ENCODE measurements around the gene CDKN2AIP. TPM values are rescaled to one million over a fixed set of nuclear protein-coding genes. Genes with fewer than 3 reads are reported as not detected.

CDKN2AIP gene, protein sequence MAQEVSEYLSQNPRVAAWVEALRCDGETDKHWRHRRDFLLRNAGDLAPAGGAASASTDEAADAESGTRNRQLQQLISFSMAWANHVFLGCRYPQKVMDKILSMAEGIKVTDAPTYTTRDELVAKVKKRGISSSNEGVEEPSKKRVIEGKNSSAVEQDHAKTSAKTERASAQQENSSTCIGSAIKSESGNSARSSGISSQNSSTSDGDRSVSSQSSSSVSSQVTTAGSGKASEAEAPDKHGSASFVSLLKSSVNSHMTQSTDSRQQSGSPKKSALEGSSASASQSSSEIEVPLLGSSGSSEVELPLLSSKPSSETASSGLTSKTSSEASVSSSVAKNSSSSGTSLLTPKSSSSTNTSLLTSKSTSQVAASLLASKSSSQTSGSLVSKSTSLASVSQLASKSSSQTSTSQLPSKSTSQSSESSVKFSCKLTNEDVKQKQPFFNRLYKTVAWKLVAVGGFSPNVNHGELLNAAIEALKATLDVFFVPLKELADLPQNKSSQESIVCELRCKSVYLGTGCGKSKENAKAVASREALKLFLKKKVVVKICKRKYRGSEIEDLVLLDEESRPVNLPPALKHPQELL
- total RNA-seq = 22.8 TPM

DNA sequence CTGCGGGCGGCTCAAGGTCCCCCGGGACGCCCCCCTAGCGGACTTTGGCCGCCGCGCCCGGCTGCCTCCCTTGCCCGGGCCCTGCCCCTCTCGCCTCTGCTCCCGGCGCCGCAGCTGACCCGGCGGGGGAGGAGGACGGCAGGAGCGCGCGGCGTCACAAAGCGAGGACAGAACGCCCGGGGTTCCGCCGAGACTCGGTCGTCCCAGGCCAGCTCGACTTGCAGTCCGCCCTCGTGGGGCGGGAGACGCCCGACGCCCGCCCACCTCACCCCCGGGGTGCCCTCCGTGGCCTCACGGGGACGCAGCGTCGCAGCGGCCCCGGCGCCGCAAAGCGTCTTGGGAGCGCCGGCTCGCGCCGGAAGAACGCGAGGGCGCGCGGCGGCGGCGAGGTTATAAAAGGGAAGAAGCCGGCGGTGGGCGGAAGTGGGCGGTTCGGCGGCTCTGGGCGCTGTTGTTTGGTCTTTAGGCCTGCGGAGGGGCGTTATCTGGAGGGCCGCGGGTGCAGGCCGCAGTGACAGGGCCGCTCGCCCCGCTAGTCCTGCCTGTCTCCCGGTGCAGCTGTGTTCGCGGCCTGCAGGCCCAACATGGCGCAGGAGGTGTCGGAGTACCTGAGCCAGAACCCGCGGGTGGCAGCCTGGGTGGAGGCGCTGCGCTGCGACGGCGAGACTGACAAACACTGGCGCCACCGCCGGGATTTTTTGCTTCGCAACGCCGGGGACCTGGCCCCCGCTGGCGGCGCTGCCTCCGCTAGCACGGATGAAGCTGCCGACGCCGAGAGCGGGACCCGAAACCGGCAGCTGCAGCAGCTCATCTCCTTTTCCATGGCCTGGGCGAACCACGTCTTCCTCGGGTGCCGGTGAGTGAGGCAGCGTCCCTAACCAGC lies at the start of gene CDKN2AIP:
Gene CDKN2AIP (plus strand): TSS at position 423 of the 883 bp plus-strand sequence. CDS start 162 bp downstream, at position 585.

Other genes starting within 250 kb of the CDKN2AIP start
- gene CLDN22, start 124.4 kb upstream of the CDKN2AIP start, total RNA-seq = not detected
- not detected for gene CLDN24, start 122.2 kb upstream of the CDKN2AIP start, total RNA-seq
- gene ING2, start 60.4 kb downstream of the CDKN2AIP start, total RNA-seq = 19.1 TPM
- gene RWDD4, start 214.5 kb downstream of the CDKN2AIP start, total RNA-seq = 16.6 TPM
- gene TRAPPC11, start 214.7 kb downstream of the CDKN2AIP start, total RNA-seq = 126 TPM